Measurements from ENCODE around the gene ARF5. TPM values are rescaled to one million over a fixed set of nuclear protein-coding genes. Genes with fewer than 3 reads are reported as not detected.
"Not testable (repeated sequence)": the region's sequence is repeated elsewhere in the genome, so short reads cannot be mapped to it uniquely, and the experiment has no call there.

Gene ARF5
- total and polyA plus RNA-seq, 2 of the 8 experiments (the other 6 are each of a cell fraction or from before 2014, with no cell fraction given), result 154 to 579 TPM

DNA sequence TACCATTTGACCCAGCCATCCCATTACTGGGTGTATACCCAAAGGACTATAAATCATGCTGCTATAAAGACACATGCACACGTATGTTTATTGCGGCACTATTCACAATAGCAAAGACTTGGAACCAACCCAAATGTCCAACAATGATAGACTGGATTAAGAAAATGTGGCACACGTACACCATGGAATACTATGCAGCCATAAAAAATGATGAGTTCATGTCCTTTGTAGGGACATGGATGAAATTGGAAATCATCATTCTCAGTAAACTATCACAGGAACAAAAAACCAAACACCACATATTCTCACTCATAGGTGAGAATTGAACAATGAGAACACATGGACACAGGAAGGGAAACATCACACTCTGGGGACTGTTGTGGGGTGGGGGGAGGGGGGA, 20.2 kb upstream of the ARF5 start:
- H2BK12ac ChIP-seq (ENCODE audit: low read depth, low read length); H3K4me3 ChIP-seq (ENCODE audit: extremely low read depth in 1 of 4, insufficient read depth in 2 of 4, low read depth in 3 of 4, low read length in 4 of 4); H3K18ac ChIP-seq (ENCODE audit: extremely low read depth, low read length); H3K56ac ChIP-seq (replicated peaks; ENCODE audit: insufficient read length, low read depth, low read length); H2BK5ac ChIP-seq (ENCODE audit: low read depth, low read length); H3K36me3 ChIP-seq (ENCODE audit: control insufficient read depth in 2 of 4, insufficient read depth in 4 of 4, low read length in 3 of 4); H3K23ac ChIP-seq (ENCODE audit: insufficient read length); POLR2A ChIA-PET (ENCODE audit: partially characterized antibody); H4K8ac ChIP-seq (ENCODE audit: extremely low read depth, insufficient read depth, low read length); H3K9ac ChIP-seq (replicated peaks in 1 of 4; ENCODE audit: extremely low read depth in 1 of 4, low read depth in 3 of 4, low read length in 3 of 4); H4K91ac ChIP-seq (replicated peaks; ENCODE audit: insufficient read length, low read length); H3K23me2 ChIP-seq (ENCODE audit: low read depth, low read length); H4K20me1 ChIP-seq (replicated peaks in 1 of 2; ENCODE audit: control insufficient read depth in 1 of 2, insufficient read depth in 2 of 2, low read length in 2 of 2); H2BK20ac ChIP-seq (ENCODE audit: low read length); FAIRE-seq; H3K27ac ChIP-seq (ENCODE audit: low read depth, low read length); H2AFZ ChIP-seq (ENCODE audit: low read length); DNase-seq (ENCODE audit: low read depth in 1 of 2, low spot score in 2 of 2); H3K4ac ChIP-seq (replicated peaks; ENCODE audit: insufficient read length, low read depth, low read length); H2AK5ac ChIP-seq (ENCODE audit: low read depth, low read length); H3K79me2 ChIP-seq (ENCODE audit: control insufficient read depth in 1 of 2, insufficient read depth in 2 of 2, low read length in 2 of 2); H3K79me1 ChIP-seq (ENCODE audit: low read depth, low read length); H3K9me3 ChIP-seq (ENCODE audit: insufficient read depth in 2 of 2, low read depth in 1 of 2, low read length in 1 of 2); H4K5ac ChIP-seq (ENCODE audit: insufficient read length, low read depth, low read length); H3K14ac ChIP-seq (ENCODE audit: insufficient read length); CTCF ChIA-PET (ENCODE audit: partially characterized antibody); H3K27me3 ChIP-seq (replicated peaks in 1 of 4; ENCODE audit: control insufficient read depth in 3 of 4, extremely low read depth in 1 of 4, insufficient read depth in 3 of 4, low read length in 3 of 4); H2BK120ac ChIP-seq (replicated peaks; ENCODE audit: low read depth, low read length); H2BK15ac ChIP-seq (ENCODE audit: low read length); H3K4me2 ChIP-seq (ENCODE audit: insufficient read depth in 1 of 2, low read depth in 2 of 2, low read length in 2 of 2); H3K4me1 ChIP-seq (replicated peaks in 1 of 4; ENCODE audit: control insufficient read depth in 3 of 4, insufficient read depth in 4 of 4, low read length in 3 of 4): not testable (repeated sequence)
- no CpG with 5 or more reads among the region's 3 CpGs for WGBS, 2 experiments (ENCODE audit: extremely low coverage in 1 of 2, insufficient coverage in 1 of 2, insufficient read length in 1 of 2, insufficient replicate concordance in 2 of 2, low coverage in 1 of 2, low lambda C conversion rate in 2 of 2, missing lambda C conversion rate in 1 of 2)
